ENCODE data around the gene PAQR6. TPM values are rescaled to one million over a fixed set of nuclear protein-coding genes. Genes with fewer than 3 reads are reported as not detected.

Gene PAQR6
- total and polyA plus RNA-seq, 2 of the 8 experiments (the other 6 are each of a cell fraction or from before 2014, with no cell fraction given) = 7.1 to 11.3 TPM

- TF ChIP-seq RNF2 (IDR thresholded peaks at IDR 0.05; ENCODE audit: borderline replicate concordance, low read depth, low read length, missing control alignments, poor library complexity, severe bottlenecking) (no peak), SIRT6 (IDR thresholded peaks at IDR 0.05; ENCODE audit: low read length) (no peak), KDM4A (IDR thresholded peaks at IDR 0.05; ENCODE audit: low read depth, low read length, severe bottlenecking) (no peak), ZNF274 (IDR thresholded peaks at IDR 0.05; ENCODE audit: borderline replicate concordance, extremely low read depth, low read length) (no peak)
Measured at GRCh38 chr1:156248323-156248683, 447 bp upstream of the PAQR6 start (continued).
